Stimulated activated naive B cell treated with anti-CD40 and anti-IgM and Interleukin-4, amounts not matched to agents 10 μg/mL and 1 μg/mL and 100 μg/mL, for 72 hours (primary cell): ENCODE results near the gene TRPC4AP.

Experiments used
- ATAC-seq, 2 donors: fragments of 150-1000 bp; cut with Tn5 transposase; replicated peaks; 2 replicates each; pipeline ENCODE4 v1.10.0; 2021; ENCODE audit warnings: moderate library complexity in 1 of 2
- DNase-seq: peaks from one replicate; pipeline ENCODE4 v3.0.0; 2021
- H3K27ac Mint-ChIP-seq: one replicate; pipeline ENCODE4 v1.8.0; 2022; ENCODE audit warnings: mild to moderate bottlenecking, mixed read lengths
- H3K27me3 Mint-ChIP-seq, 2 donors: one replicate each; pipeline ENCODE4 v1.8.0; 2022; ENCODE audit warnings: mixed read lengths in 2 of 2
- H3K36me3 Mint-ChIP-seq, 2 donors: one replicate each; pipeline ENCODE4 v1.8.0; 2022; ENCODE audit warnings: mixed read lengths in 2 of 2, mild to moderate bottlenecking in 1 of 2
- H3K4me1 Mint-ChIP-seq, 2 donors: one replicate each; pipeline ENCODE4 v1.8.0; 2022; ENCODE audit warnings: mixed read lengths in 2 of 2, mild to moderate bottlenecking in 1 of 2
- H3K4me3 Mint-ChIP-seq, 2 donors: one replicate each; pipeline ENCODE4 v1.8.0; 2022; ENCODE audit warnings: mild to moderate bottlenecking in 2 of 2, mixed read lengths in 2 of 2, moderate library complexity in 1 of 2
- H3K9me3 Mint-ChIP-seq, 2 donors: one replicate each; pipeline ENCODE4 v1.8.0; 2022; ENCODE audit warnings: mixed read lengths in 2 of 2, mild to moderate bottlenecking in 1 of 2

Gene TRPC4AP

DNA sequence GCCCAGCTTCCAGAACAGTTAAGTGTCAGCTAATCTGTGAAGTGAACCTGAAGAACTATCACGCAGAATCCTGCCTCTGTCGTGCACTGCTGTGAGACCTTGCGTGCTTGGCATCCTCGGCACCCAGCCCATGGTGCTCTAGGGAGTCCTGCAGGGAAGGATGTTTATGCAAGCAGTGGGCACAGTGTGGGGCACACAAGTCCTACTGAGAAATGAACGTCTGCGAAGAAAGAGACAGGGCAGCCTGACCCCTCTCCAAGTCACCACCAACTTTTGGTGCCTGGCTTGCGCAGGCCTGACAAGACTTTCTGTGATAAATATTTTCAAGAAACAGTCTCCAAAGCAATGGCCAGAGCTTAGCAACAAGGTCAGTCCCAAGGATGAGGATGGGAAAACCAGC is 69.0 kb downstream of the TRPC4AP start:
- peaks cover 32 to 38% of the 10 kb centered on the region in 2 donors for H3K36me3 Mint-ChIP-seq
- ATAC-seq: no peak

DNA sequence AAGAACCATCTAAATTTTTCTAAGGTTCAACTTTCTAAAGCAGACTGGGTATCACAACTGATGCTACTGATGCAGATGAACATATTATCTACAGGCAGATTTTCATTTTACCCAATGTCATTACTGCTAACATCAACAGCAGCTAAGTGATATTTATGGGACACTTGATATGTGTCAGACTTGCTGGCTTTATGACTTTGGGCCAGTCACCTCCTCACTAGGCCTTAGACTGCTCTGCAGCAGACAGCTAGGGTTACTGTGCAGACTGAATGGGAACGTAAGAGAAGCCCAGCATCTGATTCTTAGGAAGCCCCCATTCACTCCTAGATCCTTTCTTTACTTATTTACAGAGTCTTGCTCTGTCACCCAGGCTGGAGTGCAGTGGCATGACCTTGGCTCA is 70.8 kb downstream of the TRPC4AP start:
- Mint-ChIP-seq H3K9me3 (no peaks in the 10 kb centered on the region), H3K36me3 (peaks cover 20 to 28% of the 10 kb centered on the region in 2 donors), H3K4me1 (peaks cover 0 to 9% of the 10 kb centered on the region in 2 donors), H3K4me3 (no peak overlapping the region), H3K27ac (peak overlapping the region; percentile 70), H3K27me3 (no peaks in the 10 kb centered on the region)
- DNase-seq: no peak
- no peak for ATAC-seq

More for the DNA sequence above, 69.0 kb downstream of the TRPC4AP start:
- Mint-ChIP-seq H3K27ac (no peak overlapping the region), H3K4me1 (peaks cover under 1 to 9% of the 10 kb centered on the region in 2 donors), H3K9me3 (no peaks in the 10 kb centered on the region), H3K4me3 (no peak overlapping the region), H3K27me3 (no peaks in the 10 kb centered on the region)
- no peak for DNase-seq

DNA sequence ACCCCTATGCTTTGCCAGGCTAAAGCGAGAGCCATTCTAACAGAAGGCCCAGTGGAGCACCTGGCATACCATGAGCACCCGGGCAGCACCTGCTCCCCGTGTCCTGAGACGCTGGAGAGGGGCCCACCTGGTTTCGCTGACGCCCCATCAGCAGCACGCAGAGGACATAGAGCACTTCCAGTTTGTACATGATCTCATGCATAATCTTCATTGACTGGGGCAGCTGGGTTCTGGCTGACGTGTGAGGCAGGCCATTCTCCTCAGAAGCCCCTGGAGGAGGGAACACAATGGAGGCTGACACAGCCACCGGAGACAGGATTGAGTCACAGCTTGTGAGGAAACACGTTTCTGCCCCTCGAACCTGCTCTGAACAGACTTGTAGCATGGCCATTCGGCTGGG is 71.5 kb downstream of the TRPC4AP start:
- peaks cover 22 to 28% of the 10 kb centered on the region in 2 donors for H3K36me3 Mint-ChIP-seq
- no peaks in the 10 kb centered on the region for H3K27me3 Mint-ChIP-seq
- H3K27ac Mint-ChIP-seq: peak overlapping the region; percentile 21
- H3K4me1 Mint-ChIP-seq: peaks cover 0 to 9% of the 10 kb centered on the region in 2 donors
- no peak overlapping the region for H3K4me3 Mint-ChIP-seq
- no peak for DNase-seq
- no peak for ATAC-seq
- no peaks in the 10 kb centered on the region for H3K9me3 Mint-ChIP-seq

GRCh38 chr20:35020108-35020928 is 72.3 kb downstream of the TRPC4AP start:
- Mint-ChIP-seq H3K9me3 (no peaks in the 10 kb centered on the region), H3K27ac (peak overlapping the region; percentile 60), H3K4me1 (peaks cover 0 to 9% of the 10 kb centered on the region in 2 donors), H3K36me3 (peaks cover 27 to 35% of the 10 kb centered on the region in 2 donors), H3K27me3 (no peaks in the 10 kb centered on the region), H3K4me3 (no peak overlapping the region)
- DNase-seq (no peak), ATAC-seq (no peak)

DNA sequence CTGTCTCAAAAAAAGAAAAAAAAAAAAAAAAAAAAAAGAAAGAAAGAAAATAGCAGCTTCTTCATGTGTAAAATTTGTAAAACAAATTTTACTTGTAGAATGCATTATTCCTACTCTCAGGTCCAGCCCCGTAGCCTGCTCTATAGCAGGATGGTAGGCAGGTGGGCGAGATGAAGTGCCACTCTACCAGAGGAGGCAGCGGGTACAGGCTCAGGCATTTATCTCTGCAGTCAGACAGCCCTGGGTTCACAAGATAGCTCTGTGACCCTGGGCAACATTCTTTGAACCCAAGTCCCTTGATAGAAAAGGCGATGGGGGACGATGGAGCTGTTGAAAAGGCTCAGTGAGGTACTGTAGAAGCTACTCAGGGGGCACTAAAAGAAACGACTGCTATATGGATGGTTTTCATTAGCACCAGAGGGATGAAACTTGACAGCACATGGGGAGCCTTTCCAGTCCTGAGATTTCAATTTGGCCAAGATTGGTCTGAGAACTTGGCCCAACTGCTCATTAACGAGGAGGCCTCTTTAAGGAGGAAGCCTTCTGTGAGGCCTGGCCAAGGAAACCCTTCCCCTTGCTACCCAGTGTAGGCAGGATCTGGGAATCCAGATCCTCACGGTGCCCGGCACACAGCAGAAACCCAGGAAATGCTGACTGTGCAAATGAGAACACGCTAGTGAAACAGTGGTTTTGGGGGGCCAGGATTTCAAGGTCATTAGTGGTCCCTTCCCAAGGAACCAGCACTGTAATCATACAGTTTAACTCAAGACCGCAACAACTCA is 73.8 kb downstream of the TRPC4AP start:
- H3K4me3 Mint-ChIP-seq: no peak overlapping the region
- ATAC-seq (no peak), DNase-seq (no peak)
- H3K9me3 Mint-ChIP-seq: no peaks in the 10 kb centered on the region
- no peaks in the 10 kb centered on the region for H3K27me3 Mint-ChIP-seq
- H3K36me3 Mint-ChIP-seq: peaks cover 32 to 43% of the 10 kb centered on the region in 2 donors
- H3K4me1 Mint-ChIP-seq: peaks cover 2 to 9% of the 10 kb centered on the region in 2 donors
- H3K27ac Mint-ChIP-seq: no peak overlapping the region

DNA sequence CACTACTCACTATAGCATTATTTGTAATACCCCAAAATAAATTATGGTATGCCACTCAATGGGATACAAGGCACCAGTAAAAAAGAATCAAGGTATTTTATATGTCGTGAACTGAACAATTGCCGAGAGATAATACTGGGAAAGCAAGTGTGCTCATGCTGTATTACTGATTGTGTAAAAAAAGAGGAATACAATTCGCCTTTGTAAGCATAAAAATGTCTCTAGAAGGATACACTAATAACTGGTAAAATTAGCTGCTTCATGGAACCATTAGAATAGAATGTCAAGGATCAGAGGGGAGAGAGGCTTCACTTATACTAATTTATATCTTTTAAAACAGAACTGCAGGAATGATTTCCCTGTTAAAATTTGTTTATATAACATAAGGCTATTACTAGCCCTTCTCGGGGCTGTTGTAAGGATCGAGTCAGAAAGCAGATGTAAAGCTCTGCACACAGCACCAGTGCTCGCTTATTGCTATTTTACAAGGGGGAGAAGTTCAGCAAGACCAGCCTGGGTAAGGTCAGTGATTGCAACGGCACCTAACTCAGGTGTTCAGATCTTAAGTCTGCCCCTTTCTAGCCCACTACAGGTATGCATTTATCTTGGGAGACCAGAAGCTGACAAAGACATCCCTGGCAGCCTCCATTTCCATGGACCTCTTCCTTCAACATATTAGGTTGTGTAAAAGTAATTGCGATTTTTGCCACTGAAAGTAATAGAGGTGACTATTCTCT is 75.3 kb downstream of the TRPC4AP start:
- Mint-ChIP-seq H3K27me3 (no peaks in the 10 kb centered on the region), H3K4me1 (peaks cover 2 to 3% of the 10 kb centered on the region in 2 donors), H3K27ac (no peak overlapping the region), H3K9me3 (no peaks in the 10 kb centered on the region), H3K4me3 (no peak overlapping the region), H3K36me3 (peaks cover 34 to 43% of the 10 kb centered on the region in 2 donors)
- ATAC-seq (no peak), DNase-seq (no peak)

DNA sequence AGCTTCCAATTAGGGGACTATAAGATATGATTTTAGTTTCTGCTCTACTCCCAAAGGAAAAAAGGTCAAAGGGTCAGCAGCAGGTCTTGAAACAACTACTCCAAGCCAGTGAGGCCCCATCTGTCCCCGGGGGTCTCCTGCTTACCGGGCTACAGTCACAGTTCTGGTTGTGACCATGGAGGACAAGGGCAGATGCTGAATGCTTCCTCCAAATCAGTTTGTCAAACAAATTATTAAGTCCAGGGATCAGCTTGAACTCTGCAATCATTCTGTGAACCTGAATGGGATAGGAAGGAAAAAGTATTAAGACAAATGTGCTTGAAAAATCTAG is 76.8 kb downstream of the TRPC4AP start:
- no peaks in the 10 kb centered on the region for H3K27me3 Mint-ChIP-seq
- H3K36me3 Mint-ChIP-seq: peaks cover 36 to 46% of the 10 kb centered on the region in 2 donors
- peaks cover 0 to 2% of the 10 kb centered on the region in 2 donors for H3K4me1 Mint-ChIP-seq
- no peaks in the 10 kb centered on the region for H3K9me3 Mint-ChIP-seq
- no peak overlapping the region for H3K27ac Mint-ChIP-seq
- DNase-seq (no peak), ATAC-seq (no peak)
- H3K4me3 Mint-ChIP-seq: no peak overlapping the region

DNA sequence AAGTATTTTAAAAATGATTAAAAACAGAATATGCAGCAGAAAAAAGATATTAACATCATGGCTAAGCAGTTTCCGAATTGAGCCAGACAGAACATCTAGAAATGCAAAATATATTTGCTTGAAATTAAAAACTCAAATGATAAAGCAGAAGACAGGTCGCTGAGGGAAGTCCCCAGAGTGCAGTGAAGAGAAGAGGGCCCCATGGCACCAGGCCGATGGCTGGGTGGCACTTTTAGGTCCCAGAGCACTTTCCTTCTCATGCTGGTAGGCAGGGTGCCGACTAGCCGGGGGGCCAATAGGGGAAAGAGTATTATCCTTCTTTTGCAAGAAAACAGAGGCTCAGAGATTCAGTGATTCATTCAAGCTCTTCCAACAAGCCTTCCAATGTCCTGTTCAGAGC is 78.1 kb downstream of the TRPC4AP start:
- Mint-ChIP-seq H3K4me3 (no peak overlapping the region), H3K27ac (no peak overlapping the region)
- ATAC-seq: no peak

GRCh38 chr20:35013421-35014411 is 78.9 kb downstream of the TRPC4AP start:
- Mint-ChIP-seq H3K27ac (peak overlapping the region; percentile 62), H3K4me1 (peaks cover 0 to 2% of the 10 kb centered on the region in 2 donors), H3K36me3 (peaks cover 42 to 53% of the 10 kb centered on the region in 2 donors), H3K4me3 (no peak overlapping the region), H3K27me3 (no peaks in the 10 kb centered on the region), H3K9me3 (no peaks in the 10 kb centered on the region)
- DNase-seq (no peak), ATAC-seq (peak in 1 of 2 donors; percentile 29)

More for the DNA sequence above, 78.1 kb downstream of the TRPC4AP start:
- Mint-ChIP-seq H3K27me3 (no peaks in the 10 kb centered on the region), H3K36me3 (peaks cover 34 to 45% of the 10 kb centered on the region in 2 donors), H3K9me3 (no peaks in the 10 kb centered on the region), H3K4me1 (peaks cover 0 to 2% of the 10 kb centered on the region in 2 donors)
- DNase-seq: no peak

GRCh38 chr20:35012227-35013069 is 80.2 kb downstream of the TRPC4AP start:
- DNase-seq: no peak
- Mint-ChIP-seq H3K4me1 (peaks cover 0 to 2% of the 10 kb centered on the region in 2 donors), H3K27ac (no peak overlapping the region), H3K4me3 (no peak overlapping the region), H3K9me3 (no peaks in the 10 kb centered on the region), H3K27me3 (no peaks in the 10 kb centered on the region), H3K36me3 (peaks cover 49 to 61% of the 10 kb centered on the region in 2 donors)
- no peak for ATAC-seq

- H3K27ac Mint-ChIP-seq: no peak overlapping the region
- ATAC-seq: no peak
- H3K36me3 Mint-ChIP-seq: peaks cover 48 to 62% of the 10 kb centered on the region in 2 donors
- H3K9me3 Mint-ChIP-seq: no peaks in the 10 kb centered on the region
- no peak for DNase-seq
- H3K4me1 Mint-ChIP-seq: peaks cover 0 to 2% of the 10 kb centered on the region in 2 donors
- no peak overlapping the region for H3K4me3 Mint-ChIP-seq
- H3K27me3 Mint-ChIP-seq: no peaks in the 10 kb centered on the region
Measured at GRCh38 chr20:35011589-35012226, 80.9 kb downstream of the TRPC4AP start.

- no peak overlapping the region for H3K27ac Mint-ChIP-seq
Measured at GRCh38 chr20:35010405-35011192, 82.0 kb downstream of the TRPC4AP start.

More at GRCh38 chr20:35010405-35011192, 82.0 kb downstream of the TRPC4AP start:
- peaks cover 0 to 2% of the 10 kb centered on the region in 2 donors for H3K4me1 Mint-ChIP-seq
- no peak for DNase-seq
- ATAC-seq: no peak
- no peaks in the 10 kb centered on the region for H3K9me3 Mint-ChIP-seq
- no peak overlapping the region for H3K4me3 Mint-ChIP-seq
- H3K36me3 Mint-ChIP-seq: peaks cover 48 to 65% of the 10 kb centered on the region in 2 donors
- no peaks in the 10 kb centered on the region for H3K27me3 Mint-ChIP-seq
